ENCODE measurements around the gene L1CAM. TPM values are rescaled to one million over a fixed set of nuclear protein-coding genes. Genes with fewer than 3 reads are reported as not detected.

Gene L1CAM
- total and polyA plus RNA-seq, 2 donors (not counting 1 experiment from before 2014, with no cell fraction given) = 9.4 to 19.9 TPM

DNA sequence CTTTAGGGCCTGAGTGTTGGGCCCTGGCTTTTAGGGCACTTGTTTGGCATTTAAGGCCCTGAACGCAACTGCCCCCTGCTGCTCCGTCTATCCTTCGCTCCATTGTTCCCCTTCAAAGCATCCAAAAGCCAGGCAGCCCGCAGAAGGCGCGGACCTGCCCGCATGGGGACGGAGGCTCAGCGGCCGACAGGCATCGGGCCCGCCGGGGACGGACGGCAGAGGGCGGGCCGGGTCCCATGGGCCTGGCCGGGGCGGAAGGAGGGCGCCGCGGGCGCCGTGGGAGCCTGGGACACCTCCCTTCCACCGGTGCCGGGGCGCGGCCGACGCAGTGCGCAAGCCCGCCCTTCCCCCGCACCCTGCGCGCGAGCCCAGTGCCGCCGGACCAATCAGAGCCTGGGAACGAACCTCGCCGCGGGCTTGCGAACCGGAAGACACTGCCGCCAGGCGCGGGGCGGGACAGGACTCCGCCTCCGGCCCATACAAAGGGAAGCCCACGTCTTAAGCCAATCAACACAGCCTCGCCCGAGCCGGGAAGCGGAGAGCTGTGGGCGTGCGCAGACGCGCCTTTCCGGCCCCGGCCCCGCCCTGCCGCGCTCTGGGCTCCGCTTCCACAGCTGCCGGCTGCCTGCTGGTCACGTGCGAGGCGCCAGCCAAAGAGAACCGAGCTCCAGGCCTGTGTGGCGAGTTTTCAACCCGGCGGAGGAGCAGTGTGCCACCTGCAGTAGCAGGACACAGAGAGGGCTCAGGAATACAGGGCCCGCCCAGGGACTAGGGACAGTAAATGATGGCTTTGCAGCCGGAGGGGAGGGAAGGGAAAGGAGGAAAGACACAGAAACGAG lies 42.2 kb upstream of the L1CAM start:
- ATAC-seq (ENCODE audit: low read depth) = peak; percentile 62
- Mint-ChIP-seq H3K4me3 (peak overlapping the region; percentile 92), H3K27me3 (no peaks in the 10 kb centered on the region), H3K9me3 (ENCODE audit: insufficient read depth) (no peaks in the 10 kb centered on the region), H3K4me1 (peaks cover 35% of the 10 kb centered on the region), H3K27ac (peak overlapping the region; percentile 98)
- ChIA-PET CTCF (interaction anchor here (0.6 to 13.1 kb wide), 4 partner anchors 18 to 165 kb away, joined by 3 to 325 read pairs (median 4); partner anchors contain the start of genes PLXNB3 and RENBP), POLR2A (interaction anchor here (0.6 to 5.2 kb wide), 8 partner anchors 19 to 562 kb away, joined by 3 to 58 read pairs (median 6); partner anchors contain the start of genes HCFC1, IDH3G, RENBP and SLC10A3)
- peak overlapping the region; percentile 96 to 98 for H3K27ac ChIP-seq (ENCODE audit: low read length in 2 of 2)
- peaks cover 0 to 26% of the 10 kb centered on the region in 2 experiments for H3K36me3 ChIP-seq (replicated peaks in 1 of 2; ENCODE audit: control extremely low read depth in 1 of 2, control insufficient read depth in 1 of 2, extremely low read depth in 1 of 2, insufficient read depth in 2 of 2, low read length in 1 of 2)
- H3K9ac ChIP-seq (ENCODE audit: low read length) = peak overlapping the region; percentile 96
- peak overlapping the region; percentile 98 for H3K4me2 ChIP-seq (replicated peaks; ENCODE audit: low read depth, low read length, poor library complexity, severe bottlenecking)
- WGBS (ENCODE audit: insufficient coverage) = 0% methylated on average over 58 of the region's 76 CpGs
- H3K79me2 ChIP-seq (ENCODE audit: control insufficient read depth, insufficient read depth, low read length) = peaks cover 33% of the 10 kb centered on the region
- H3K4me1 ChIP-seq (ENCODE audit: control insufficient read depth in 2 of 2, insufficient read depth in 2 of 2, low read length in 2 of 2) = peaks cover 41 to 45% of the 10 kb centered on the region in 2 donors
- no peaks in the 10 kb centered on the region for H3K9me3 ChIP-seq (ENCODE audit: control extremely low read depth in 1 of 3, control insufficient read depth in 2 of 3, insufficient read depth in 1 of 3, low read length in 2 of 3)
- peak overlapping the region; percentile 27 for H2AFZ ChIP-seq (ENCODE audit: insufficient read depth, low read depth, low read length, poor library complexity, severe bottlenecking)
- H3K27me3 ChIP-seq (replicated peaks in 1 of 4; ENCODE audit: control extremely low read depth in 1 of 4, control insufficient read depth in 3 of 4, insufficient read depth in 4 of 4, low read length in 3 of 4) = no peaks in the 10 kb centered on the region
- peak overlapping the region; percentile 73 to 88 (median 78) for H3K4me3 ChIP-seq (ENCODE audit: control extremely low read depth in 1 of 5, extremely low read depth in 1 of 5, insufficient read depth in 1 of 5, low read depth in 2 of 5, low read length in 4 of 5)
- peaks cover 4% of the 10 kb centered on the region for H4K20me1 ChIP-seq (ENCODE audit: control insufficient read depth, insufficient read depth, low read length, poor library complexity, severe bottlenecking)
- peak; percentile 95 for DNase-seq
- TF ChIP-seq, protein P1, sequence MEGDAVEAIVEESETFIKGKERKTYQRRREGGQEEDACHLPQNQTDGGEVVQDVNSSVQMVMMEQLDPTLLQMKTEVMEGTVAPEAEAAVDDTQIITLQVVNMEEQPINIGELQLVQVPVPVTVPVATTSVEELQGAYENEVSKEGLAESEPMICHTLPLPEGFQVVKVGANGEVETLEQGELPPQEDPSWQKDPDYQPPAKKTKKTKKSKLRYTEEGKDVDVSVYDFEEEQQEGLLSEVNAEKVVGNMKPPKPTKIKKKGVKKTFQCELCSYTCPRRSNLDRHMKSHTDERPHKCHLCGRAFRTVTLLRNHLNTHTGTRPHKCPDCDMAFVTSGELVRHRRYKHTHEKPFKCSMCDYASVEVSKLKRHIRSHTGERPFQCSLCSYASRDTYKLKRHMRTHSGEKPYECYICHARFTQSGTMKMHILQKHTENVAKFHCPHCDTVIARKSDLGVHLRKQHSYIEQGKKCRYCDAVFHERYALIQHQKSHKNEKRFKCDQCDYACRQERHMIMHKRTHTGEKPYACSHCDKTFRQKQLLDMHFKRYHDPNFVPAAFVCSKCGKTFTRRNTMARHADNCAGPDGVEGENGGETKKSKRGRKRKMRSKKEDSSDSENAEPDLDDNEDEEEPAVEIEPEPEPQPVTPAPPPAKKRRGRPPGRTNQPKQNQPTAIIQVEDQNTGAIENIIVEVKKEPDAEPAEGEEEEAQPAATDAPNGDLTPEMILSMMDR (IDR thresholded peaks at IDR 0.05) = no peak
- TF ChIP-seq EZH2 (IDR thresholded peaks at IDR 0.05; ENCODE audit: borderline replicate concordance, insufficient read depth, low read depth, low read length, poor library complexity, severe bottlenecking) = no peak
- intact Hi-C loops (cut with micrococcal nuclease) = loop anchor here (1.0 to 5.0 kb wide), 5 partner anchors 41 to 443 kb away; partner anchors contain the start of genes HCFC1, IDH3G, L1CAM and SSR4
